GM18511 (cell line): ENCODE results near the gene PRPH.
A peak's percentile ranks its signal among the peaks of the same experiment; 100 is the strongest.
"Not testable (repeated sequence)": the region's sequence is repeated elsewhere in the genome, so short reads cannot be mapped to it uniquely, and the experiment has no call there.

Experiments used
- ATAC-seq: cut with Tn5 transposase; IDR thresholded peaks from one replicate; pipeline ENCODE4 v1.9.1; 2021; ENCODE audit warnings: mild to moderate bottlenecking, moderate library complexity; ENCODE audit not compliant: unreplicated experiment

Gene PRPH

DNA sequence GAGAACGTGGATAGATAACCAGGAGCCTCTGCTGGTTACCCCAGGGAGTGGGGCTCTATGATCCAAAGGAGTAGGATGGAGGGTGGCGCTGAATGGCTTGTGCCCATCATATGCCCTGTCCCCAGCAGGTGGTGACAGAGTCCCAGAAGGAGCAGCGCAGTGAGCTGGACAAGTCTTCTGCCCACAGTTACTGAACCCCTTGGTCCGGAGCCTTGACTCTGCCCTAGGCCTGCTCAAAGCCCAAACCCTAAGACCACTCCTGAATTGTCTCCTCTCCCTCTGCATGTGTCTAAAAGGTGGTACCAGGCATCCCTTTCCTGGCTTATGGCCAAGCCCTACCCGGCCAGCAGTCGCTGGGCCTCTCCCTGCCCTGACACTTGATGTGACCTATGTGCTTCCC is 3.2 kb downstream of the PRPH start:
- no peak for ATAC-seq

GRCh38 chr12:49301760-49302159 is 6.8 kb downstream of the PRPH start:
- ATAC-seq = no peak

GRCh38 chr12:49304161-49304560 is 9.2 kb downstream of the PRPH start:
- ATAC-seq = no peak

DNA sequence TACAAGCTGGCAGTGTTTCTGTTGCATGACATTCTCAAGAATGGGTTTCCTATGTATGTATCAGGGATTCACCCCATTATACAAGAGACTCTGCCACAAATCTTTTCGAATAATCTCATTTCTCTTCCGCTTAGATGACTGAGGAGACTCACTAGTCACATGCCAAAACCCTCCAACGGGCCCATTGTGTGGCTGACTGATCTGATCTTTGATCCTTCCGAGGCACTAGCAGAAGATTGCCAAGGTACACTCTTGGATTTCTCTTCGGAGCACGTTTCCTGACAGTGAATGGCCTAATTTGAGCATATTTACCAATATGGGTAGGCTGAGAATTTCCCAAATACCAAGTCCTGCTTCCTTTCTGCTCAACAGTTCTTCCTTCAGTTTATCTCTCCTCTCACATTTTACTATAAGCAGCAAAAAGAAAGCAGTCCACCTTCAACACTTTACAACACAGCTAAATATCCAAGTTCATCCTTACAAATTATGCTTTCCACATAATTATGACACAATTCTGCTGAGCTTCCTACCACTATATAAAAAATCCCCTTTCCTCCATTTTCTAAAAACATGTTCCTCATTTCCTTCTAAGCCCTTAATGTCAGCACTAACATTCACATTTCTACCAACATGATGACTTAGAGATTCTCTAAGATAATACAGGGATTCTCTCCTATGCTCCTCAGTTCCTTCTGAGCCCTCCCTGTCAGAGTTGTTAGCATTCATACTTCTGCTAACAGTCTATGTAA is 11.0 kb downstream of the PRPH start:
- no peak for ATAC-seq

GRCh38 chr12:49309386-49309785 is 14.4 kb downstream of the PRPH start:
- ATAC-seq = no peak

GRCh38 chr12:49310451-49311000 is 15.6 kb downstream of the PRPH start:
- not testable (repeated sequence) for ATAC-seq

DNA sequence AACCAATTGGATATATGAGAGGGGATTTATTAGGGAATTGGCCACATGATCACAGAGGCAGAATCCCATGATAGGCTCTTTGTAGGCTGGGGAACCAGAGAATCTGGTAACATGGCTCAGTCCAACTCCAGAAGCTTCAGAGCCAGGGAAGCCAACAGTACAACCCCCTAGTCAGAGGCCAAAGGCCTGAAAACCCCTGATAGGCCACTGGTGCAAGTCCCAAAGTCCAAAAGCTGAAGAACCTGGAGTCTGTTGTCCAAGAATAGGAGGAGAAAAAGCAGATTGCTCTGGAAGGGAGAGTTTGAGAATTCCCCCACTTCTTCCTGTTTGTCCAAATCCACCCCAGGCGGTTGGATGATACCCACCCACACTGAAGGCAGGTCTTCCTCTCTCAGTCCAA is 19.9 kb downstream of the PRPH start:
- no peak for ATAC-seq

- not testable (repeated sequence) for ATAC-seq
These were observed 22.2 kb downstream of the PRPH start for GRCh38 chr12:49317118-49317517.

DNA sequence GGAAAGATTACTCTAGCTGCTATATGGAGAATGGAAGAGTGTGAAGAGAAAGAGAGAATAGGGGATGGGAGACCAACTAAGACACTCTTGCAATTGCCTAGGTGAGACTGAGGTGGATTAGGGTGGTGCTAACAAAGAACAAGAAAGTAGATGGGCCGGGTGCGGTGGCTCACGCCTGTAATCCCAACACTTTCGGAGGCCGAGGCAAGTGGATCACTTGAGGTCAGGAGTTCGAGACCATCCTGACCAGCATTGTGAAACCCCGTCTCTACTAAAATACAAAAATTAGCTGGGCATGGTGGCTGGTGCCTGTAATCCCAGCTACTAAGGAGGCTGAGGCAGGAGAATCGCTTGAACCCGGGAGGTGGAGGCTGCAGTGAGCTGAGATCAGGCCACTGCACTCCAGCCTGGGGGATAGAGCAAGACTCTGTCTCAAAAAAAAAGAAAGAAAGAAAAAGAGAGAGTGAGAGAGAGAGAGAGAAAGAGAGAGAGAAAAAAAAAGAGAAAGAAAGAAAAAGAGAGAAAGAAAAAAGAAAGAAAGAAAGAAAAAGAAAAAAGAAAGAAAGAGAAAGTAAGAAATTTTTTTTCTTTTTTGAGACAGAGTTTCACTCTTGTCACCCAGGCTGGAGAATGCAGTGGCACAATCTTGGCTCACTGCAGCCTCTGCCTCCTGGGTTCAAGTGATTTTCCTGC is 25.6 kb downstream of the PRPH start:
- ATAC-seq = not testable (repeated sequence)

- peak; percentile 2 for ATAC-seq
These were observed 27.4 kb downstream of the PRPH start for GRCh38 chr12:49322367-49322707.

- peak; percentile 99 for ATAC-seq
These were observed 28.0 kb downstream of the PRPH start, which contains the start of gene TROAP for GRCh38 chr12:49322708-49323523. Gene TROAP (plus strand): TSS chr12:49323255. CDS start chr12:49323609, 354 bp downstream.

- no peak for ATAC-seq
These were observed 28.7 kb downstream of the PRPH start for GRCh38 chr12:49323524-49324097.

DNA sequence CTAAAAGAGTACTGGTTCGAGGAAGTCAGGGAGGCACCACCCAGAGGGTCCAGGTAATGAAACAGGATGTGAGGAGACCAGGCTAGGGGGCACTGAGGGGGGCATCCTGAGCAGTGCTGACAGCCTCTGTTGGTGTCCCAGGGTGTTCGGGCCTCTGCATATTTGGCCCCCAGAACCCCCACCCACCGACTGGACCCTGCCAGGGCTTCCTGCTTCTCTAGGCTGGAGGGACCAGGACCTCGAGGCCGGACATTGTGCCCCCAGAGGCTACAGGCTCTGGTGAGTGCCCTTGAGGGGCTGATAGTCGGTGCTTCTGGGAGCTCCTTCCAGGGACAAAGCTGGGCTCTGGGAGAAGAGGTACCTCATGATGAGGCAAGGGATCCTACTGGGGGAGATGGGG is 30.7 kb downstream of the PRPH start:
- ATAC-seq = no peak

DNA sequence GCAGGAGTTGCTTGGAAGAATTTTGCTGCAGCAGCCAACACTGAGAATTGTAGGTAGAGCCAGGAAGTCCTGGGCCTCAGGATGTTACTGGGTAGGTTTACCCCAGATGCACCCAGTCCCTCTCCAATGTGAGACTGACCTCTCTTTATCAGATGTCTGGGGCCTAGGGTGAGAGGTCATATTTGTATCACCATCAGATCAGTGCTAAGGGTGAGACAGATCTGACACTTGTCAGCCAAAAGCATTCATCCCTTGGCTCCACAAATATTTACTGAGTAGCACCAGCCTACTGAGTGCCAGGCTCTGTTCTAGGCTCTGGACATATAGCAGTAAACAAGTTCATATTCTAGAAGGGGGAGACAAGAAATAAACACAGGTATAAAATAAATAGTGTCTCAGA is 32.4 kb downstream of the PRPH start:
- no peak for ATAC-seq

- ATAC-seq = no peak
These were observed 32.9 kb downstream of the PRPH start for GRCh38 chr12:49327887-49328286.

DNA sequence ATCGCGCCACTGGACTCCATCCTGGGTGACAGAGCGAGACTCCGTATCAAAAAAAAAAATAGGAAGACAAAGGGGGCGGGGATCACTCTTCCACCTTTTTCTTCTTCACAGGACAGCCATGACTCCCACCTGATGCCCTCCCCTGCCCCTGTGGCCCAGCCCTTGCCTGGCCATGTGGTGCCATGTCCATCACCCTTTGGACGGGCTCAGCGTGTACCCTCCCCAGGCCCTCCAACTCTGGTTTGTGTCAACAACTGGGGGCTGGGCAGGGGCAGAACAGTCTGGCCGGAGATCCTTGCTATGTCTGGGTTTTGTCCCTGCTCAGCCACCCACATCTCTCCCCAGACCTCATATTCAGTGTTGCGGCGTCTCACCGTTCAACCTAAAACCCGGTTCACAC is 33.9 kb downstream of the PRPH start:
- no peak for ATAC-seq

DNA sequence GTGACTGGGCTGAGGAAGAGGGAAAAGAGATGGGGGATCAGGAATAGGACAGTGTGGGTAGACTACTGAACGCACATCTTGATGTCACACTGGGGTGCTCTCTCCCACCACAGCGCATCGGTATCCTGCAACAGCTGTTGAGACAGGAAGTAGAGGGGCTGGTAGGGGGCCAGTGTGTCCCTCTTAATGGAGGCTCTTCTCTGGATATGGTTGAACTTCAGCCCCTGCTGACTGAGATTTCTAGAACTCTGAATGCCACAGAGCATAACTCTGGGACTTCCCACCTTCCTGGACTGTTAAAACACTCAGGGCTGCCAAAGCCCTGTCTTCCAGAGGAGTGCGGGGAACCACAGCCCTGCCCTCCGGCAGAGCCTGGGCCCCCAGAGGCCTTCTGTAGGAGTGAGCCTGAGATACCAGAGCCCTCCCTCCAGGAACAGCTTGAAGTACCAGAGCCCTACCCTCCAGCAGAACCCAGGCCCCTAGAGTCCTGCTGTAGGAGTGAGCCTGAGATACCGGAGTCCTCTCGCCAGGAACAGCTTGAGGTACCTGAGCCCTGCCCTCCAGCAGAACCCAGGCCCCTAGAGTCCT is 35.2 kb downstream of the PRPH start:
- ATAC-seq = no peak

DNA sequence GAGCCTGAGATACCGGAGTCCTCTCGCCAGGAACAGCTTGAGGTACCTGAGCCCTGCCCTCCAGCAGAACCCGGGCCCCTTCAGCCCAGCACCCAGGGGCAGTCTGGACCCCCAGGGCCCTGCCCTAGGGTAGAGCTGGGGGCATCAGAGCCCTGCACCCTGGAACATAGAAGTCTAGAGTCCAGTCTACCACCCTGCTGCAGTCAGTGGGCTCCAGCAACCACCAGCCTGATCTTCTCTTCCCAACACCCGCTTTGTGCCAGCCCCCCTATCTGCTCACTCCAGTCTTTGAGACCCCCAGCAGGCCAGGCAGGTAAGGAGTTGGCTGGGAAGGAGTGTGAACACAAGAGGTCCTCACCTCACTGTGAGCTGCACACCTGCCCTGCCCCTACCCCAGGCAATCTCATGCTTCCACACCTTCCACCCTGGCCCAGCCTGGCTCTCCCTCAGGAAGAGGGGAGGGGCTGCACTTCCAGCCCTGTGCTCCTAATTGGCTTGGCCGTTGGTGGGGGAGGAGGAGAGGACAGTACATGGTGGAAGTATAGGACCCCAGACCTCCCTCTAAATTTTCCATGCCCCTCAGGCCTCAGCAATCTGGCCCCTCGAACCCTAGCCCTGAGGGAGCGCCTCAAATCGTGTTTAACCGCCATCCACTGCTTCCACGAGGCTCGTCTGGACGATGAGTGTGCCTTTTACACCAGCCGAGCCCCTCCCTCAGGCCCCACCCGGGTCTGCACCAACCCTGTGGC is 35.9 kb downstream of the PRPH start:
- ATAC-seq = no peak

DNA sequence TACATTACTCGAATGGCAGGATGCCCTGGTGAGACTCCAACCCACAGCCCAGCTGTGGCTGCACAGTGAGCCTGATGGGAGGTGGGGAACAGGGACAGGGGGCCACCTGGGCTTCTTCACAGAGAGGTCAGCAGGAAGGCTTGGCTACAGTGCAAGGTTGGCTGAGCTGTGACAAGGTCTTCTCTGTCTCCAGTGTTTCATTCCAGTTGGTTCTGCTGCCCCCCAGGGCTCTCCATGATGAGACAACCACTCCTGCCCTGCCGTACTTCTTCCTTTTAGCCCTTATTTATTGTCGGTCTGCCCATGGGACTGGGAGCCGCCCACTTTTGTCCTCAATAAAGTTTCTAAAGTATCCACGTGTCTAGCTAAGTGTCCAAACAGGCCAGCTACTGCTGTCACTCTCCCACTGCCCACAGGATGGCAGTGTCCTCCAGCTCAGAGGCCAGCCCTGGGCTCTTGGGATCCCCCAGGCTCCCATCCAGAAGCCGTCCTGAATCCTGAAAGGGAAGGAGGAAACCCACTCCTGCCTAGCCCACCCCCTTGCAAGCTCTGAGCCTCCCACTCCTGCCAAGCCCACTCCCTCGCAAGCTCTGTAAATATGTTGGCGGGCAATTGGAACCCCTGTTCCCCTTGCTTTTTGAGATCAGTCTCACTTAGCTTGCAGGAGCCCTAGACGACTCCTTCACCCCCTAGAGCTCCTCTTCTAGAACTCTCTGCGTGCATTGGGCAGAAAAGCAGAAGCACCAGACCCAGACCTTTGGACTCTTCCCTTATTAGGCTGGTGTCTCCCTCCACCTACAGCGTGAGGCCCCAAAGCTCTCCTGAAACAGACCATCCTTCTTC is 36.7 kb downstream of the PRPH start:
- no peak for ATAC-seq
